WTC11 (cell line): ENCODE measurements around the gene PDGFRB.

Experiments used
- CREB1 ChIP-seq: sonication (generic); formaldehyde crosslinking; IDR thresholded peaks from 2 replicates; pipeline ENCODE4 v1.8.0; 2023; ENCODE audit warnings: mild to moderate bottlenecking, missing genetic modification reagents
- ESRRA ChIP-seq: sonication (generic); formaldehyde crosslinking; IDR thresholded peaks from 2 replicates; pipeline ENCODE4 v1.8.1; 2022; ENCODE audit warnings: mild to moderate bottlenecking, missing genetic modification reagents, borderline replicate concordance
- NR1H2 ChIP-seq: sonication (generic); formaldehyde crosslinking; IDR thresholded peaks from 2 replicates; pipeline ENCODE4 v1.9.0; 2021; ENCODE audit warnings: mild to moderate bottlenecking, moderate library complexity, missing genetic modification reagents
- SMAD4 ChIP-seq: sonication (generic); formaldehyde crosslinking; IDR thresholded peaks from 2 replicates; pipeline ENCODE4 v1.8.0; 2022; ENCODE audit warnings: mild to moderate bottlenecking, missing genetic modification reagents
- TF ChIP-seq, protein P1 (sequence below): fragments of 200-600 bp; IDR thresholded peaks from 2 replicates; pipeline ENCODE4 v1.8.0; 2022; ENCODE audit warnings: antibody characterized with exemption
- TF ChIP-seq, protein P2 (sequence below): sonication (generic); formaldehyde crosslinking; IDR thresholded peaks from 2 replicates; pipeline ENCODE4 v1.8.0; 2022; ENCODE audit warnings: mild to moderate bottlenecking, missing genetic modification reagents
- TF ChIP-seq, protein P3 (sequence below): sonication (generic); formaldehyde crosslinking; IDR thresholded peaks from 2 replicates; pipeline ENCODE4 v1.8.1; 2023; ENCODE audit warnings: mild to moderate bottlenecking, missing genetic modification reagents, moderate library complexity

DNA sequence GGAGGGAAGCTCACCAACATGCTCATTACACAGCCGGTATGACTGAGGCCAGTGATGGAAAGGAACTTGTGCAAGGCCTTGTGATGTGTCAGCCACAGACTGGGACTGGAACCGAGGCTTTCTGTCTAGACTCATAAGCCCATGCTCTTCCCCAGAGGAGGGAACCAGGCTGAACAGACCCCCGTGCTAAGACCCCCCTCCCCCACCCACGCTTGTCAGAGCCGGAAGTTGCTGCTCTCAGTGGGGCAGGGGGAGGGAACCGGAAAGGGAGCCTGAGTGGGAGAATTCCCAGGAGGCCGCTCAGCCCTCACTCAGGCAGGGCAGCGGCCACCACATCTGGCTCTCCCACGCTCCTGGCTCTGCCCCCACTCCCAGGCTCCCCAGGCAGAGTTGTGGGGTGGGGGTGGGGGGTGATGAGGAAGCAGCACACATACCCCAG, 4.1 kb upstream of the PDGFRB start:
- TF ChIP-seq SMAD4 (CRISPR knock-in tag) = no peak
- TF ChIP-seq CREB1 (CRISPR knock-in tag) = no peak
- TF ChIP-seq, protein P1, sequence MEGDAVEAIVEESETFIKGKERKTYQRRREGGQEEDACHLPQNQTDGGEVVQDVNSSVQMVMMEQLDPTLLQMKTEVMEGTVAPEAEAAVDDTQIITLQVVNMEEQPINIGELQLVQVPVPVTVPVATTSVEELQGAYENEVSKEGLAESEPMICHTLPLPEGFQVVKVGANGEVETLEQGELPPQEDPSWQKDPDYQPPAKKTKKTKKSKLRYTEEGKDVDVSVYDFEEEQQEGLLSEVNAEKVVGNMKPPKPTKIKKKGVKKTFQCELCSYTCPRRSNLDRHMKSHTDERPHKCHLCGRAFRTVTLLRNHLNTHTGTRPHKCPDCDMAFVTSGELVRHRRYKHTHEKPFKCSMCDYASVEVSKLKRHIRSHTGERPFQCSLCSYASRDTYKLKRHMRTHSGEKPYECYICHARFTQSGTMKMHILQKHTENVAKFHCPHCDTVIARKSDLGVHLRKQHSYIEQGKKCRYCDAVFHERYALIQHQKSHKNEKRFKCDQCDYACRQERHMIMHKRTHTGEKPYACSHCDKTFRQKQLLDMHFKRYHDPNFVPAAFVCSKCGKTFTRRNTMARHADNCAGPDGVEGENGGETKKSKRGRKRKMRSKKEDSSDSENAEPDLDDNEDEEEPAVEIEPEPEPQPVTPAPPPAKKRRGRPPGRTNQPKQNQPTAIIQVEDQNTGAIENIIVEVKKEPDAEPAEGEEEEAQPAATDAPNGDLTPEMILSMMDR = no peak
- TF ChIP-seq, protein P2, sequence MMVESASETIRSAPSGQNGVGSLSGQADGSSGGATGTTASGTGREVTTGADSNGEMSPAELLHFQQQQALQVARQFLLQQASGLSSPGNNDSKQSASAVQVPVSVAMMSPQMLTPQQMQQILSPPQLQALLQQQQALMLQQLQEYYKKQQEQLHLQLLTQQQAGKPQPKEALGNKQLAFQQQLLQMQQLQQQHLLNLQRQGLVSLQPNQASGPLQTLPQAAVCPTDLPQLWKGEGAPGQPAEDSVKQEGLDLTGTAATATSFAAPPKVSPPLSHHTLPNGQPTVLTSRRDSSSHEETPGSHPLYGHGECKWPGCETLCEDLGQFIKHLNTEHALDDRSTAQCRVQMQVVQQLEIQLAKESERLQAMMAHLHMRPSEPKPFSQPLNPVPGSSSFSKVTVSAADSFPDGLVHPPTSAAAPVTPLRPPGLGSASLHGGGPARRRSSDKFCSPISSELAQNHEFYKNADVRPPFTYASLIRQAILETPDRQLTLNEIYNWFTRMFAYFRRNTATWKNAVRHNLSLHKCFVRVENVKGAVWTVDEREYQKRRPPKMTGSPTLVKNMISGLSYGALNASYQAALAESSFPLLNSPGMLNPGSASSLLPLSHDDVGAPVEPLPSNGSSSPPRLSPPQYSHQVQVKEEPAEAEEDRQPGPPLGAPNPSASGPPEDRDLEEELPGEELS (CRISPR knock-in tag) = no peak
- no peak for TF ChIP-seq ESRRA
- no peak for TF ChIP-seq NR1H2
- TF ChIP-seq, protein P3, sequence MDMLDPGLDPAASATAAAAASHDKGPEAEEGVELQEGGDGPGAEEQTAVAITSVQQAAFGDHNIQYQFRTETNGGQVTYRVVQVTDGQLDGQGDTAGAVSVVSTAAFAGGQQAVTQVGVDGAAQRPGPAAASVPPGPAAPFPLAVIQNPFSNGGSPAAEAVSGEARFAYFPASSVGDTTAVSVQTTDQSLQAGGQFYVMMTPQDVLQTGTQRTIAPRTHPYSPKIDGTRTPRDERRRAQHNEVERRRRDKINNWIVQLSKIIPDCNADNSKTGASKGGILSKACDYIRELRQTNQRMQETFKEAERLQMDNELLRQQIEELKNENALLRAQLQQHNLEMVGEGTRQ = no peak
